ENCODE results near the gene WRAP73.

- TF ChIP-seq, protein P1, sequence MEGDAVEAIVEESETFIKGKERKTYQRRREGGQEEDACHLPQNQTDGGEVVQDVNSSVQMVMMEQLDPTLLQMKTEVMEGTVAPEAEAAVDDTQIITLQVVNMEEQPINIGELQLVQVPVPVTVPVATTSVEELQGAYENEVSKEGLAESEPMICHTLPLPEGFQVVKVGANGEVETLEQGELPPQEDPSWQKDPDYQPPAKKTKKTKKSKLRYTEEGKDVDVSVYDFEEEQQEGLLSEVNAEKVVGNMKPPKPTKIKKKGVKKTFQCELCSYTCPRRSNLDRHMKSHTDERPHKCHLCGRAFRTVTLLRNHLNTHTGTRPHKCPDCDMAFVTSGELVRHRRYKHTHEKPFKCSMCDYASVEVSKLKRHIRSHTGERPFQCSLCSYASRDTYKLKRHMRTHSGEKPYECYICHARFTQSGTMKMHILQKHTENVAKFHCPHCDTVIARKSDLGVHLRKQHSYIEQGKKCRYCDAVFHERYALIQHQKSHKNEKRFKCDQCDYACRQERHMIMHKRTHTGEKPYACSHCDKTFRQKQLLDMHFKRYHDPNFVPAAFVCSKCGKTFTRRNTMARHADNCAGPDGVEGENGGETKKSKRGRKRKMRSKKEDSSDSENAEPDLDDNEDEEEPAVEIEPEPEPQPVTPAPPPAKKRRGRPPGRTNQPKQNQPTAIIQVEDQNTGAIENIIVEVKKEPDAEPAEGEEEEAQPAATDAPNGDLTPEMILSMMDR (IDR thresholded peaks at IDR 0.05) = no peak
- no peak for TF ChIP-seq POLR2A (IDR thresholded peaks at IDR 0.05)
Measured at GRCh38 chr1:3664700-3665375, 14.9 kb upstream of the WRAP73 start.
